NCI-H1092 (cell line): ENCODE results near the gene TMPRSS3.

ENCODE experiments used
- DNase-seq: peaks from one replicate; lab custom pipeline; 2025; lab: John Stamatoyannopoulos, UW

Gene TMPRSS3

GRCh38 chr21:42350318-42350910 is 45.4 kb downstream of the TMPRSS3 start:
- DNase-seq = no peak

DNA sequence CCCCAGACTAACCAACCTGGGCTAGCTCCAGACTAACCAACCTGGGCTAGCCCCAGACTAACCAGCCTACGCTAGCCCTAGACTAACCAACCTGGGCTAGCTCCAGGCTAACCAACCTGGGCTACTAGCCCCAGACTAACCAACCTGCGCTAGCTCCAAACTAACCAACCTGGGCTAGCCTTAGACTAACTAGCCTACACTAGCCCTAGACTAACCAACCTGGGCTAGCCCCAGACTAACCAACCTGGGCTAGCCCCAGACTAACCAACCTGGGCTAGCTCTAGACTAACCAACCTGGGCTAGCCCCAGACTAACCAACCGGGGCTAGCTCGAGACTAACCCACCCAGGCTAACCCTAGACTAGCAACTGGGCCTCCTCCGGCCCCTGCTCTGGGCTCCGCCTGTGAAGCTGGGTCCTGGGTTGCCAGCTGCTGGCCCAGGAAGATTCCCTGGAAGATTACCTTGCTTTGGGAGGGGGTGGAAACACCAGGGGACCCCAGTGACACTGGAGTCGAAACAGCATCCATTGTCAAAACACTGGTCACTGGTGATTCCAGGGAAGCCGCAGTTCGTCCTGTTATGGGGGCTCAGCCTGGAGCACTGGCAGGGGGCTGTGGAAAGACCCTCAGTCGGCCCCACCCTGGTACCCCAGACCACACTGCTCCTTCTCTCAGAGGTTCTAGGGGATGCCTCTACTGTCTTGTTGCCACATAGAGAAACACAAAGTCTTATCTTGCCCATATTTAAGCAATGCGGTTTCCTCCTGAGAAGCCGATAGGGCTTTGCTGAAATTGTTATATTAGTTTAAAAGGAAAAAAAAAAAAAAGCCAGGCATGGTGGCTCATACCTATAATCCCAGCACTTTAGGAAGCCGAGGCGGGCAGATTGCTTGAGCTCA is 46.2 kb downstream of the TMPRSS3 start:
- no peak for DNase-seq

DNA sequence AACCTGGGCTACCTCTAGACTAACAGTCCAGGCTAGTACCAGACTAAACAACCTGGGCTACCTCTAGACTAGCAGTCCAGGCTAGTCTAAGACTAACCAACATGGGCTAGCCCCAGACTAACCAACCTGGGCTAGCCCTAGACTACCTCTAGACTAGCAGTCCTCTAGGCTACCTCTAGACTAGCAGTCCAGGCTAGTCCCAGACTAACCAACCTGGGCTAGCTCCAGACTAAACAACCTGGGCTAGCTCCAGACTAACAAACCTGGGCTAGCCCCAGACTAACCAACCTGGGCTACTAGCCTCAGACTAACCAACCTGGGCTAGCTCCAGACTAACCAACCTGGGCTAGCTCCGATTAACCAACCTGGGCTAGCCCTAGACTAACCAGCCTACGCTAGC is 47.1 kb downstream of the TMPRSS3 start:
- DNase-seq = no peak

GRCh38 chr21:42347601-42348327 is 48.1 kb downstream of the TMPRSS3 start:
- no peak for DNase-seq

- DNase-seq = no peak
Measured at GRCh38 chr21:42346866-42347600, 48.8 kb downstream of the TMPRSS3 start.

DNA sequence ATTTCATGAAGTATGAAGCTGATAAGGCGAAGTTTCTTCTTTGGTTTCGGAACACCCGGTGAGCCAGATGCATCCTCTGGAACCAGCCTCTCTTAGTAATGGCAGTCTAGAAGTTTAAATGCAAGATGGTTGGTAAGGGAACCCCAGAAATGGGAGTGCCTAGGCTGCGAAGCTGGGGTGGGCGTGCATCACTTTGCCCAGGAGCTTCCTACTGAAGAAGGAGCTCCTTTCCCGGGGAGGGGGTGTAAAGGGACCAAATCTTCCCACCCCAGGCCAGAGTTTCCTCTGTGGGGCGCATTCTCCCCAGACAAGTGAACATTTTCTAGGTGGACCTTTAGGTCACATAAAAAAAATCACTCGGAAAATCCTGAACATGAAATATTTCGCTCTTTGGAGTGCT is 49.4 kb downstream of the TMPRSS3 start:
- DNase-seq = no peak

DNA sequence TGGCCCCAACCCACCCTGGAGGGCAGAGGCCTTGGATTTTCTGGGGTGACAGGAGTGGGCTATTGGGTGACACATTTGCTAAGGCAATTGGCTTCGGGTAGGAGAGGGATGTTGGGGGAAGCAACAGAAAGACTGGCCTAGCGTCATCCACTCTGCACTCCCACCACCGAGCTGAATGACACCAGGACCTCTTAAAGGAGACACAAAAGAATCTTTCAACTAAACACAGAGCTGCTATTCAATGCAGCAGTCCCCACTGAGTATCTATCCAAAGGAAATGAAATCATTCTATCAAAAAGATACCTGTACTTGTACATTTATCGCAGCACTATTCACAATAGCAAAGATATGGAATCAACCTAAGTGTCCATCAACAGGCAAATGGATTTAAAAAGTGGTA is 51.2 kb downstream of the TMPRSS3 start:
- DNase-seq = no peak

GRCh38 chr21:42343963-42344510 is 51.8 kb downstream of the TMPRSS3 start:
- DNase-seq = no peak

DNA sequence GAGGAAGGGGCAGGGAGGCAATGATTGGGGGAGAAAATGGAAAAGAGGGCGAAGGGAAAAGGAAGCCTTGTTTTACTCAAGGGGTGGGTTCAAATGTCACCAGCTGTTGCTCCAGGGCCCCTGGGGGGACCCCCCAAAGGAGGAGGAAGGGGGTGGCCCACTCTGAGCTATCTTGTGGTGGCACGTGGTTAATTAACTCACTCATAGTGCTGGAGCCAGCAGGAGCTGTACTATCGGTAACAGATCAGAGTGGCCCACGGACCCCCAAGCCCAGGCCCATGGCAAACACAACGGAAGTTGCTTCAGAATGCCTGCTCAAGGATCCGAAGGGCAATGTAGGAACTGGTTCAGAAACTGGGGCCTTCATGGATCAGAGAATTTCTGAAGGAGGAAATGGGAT is 52.3 kb downstream of the TMPRSS3 start:
- no peak for DNase-seq

GRCh38 chr21:42343101-42343500 is 52.8 kb downstream of the TMPRSS3 start:
- DNase-seq = no peak

GRCh38 chr21:42341776-42342542 is 53.9 kb downstream of the TMPRSS3 start:
- DNase-seq = no peak

GRCh38 chr21:42340187-42341050 is 55.4 kb downstream of the TMPRSS3 start:
- DNase-seq = no peak

- DNase-seq = no peak
Measured at GRCh38 chr21:42338729-42339715, 56.8 kb downstream of the TMPRSS3 start.

DNA sequence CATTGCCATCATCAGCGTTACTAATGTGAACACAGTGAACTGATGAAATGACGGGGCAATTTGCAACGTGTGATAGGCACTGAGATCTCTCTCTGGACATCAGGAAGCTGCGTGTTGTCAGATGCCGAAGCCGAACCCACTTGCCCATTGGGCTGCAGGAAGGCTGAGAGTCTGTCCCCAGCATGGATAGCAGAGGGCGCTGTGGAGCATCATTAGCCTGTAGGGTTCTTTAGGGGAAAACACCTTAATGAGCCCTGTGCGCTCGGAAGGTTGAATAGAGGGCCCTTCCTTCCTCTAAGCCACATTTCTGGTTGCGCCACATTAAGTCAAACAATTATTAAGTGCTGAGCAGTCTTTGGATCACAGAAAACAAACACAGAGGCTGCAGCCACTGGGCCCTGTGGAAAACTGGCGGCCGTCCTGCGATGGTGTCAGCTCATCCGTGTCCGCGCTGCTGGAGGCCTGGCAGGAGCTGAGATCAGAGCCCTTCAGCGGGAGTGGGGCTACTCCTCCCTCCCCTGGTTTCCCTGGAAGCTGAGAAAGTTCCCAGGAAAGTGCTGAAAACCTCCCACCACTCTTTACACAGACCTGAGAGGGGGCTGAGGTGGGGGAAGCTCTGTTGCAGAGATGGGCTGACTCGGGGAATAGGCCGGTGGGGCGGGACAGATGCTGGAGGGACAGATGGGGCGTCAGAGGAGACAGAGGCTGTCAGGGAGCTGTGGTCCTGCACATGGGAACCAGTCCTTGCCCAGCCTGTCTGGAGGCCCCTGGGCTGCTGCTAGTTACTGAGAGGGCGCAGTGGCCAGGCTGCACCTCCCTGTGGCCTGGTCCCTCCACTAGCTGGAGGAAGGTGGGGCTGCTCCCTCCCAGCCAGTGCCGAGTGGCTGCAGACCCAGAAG is 57.8 kb downstream of the TMPRSS3 start:
- DNase-seq = peak; percentile 95

DNA sequence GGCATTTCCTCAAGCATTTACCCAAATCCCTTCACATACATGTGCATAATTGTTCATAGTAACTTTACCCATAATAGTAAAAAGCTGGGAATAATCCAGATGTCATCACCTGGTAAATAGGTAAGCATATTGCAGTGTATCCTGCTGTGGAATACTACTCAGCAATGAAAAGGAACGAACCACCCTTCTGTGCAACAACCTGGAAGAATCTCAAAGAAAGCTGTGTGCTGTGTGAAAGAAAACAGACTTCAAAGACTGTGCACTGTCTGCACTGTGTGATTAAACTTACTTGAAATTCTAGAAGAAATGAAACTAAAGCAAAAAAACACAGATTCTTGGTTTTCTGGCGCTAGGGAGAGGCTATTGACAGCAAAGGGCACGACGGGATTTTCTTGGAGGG is 58.6 kb downstream of the TMPRSS3 start:
- no peak for DNase-seq

DNA sequence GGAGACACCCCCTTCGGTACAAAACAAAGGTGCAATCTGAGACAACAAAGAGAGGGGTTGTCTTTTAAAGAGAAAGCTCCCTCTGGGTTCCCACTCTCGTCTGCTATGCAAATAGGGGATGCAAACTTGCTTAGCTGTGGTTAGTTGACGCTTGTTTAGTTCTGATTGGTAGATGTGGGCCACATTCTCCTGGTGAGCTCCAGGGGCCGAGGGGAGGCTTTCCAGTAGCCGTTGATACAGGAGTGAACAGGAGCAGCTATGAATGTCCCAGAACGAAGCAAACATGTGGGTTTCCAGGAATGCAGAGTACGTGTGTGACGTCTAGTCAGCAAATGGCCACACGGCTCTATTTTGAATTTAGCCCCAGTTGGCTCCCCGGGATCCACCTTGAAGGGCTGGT is 59.8 kb downstream of the TMPRSS3 start:
- no peak for DNase-seq

- DNase-seq = no peak
Measured at GRCh38 chr21:42332557-42333317, 63.1 kb downstream of the TMPRSS3 start.
